ENCODE measurements around the gene SLC25A40.

SLC25A40 gene

DNA sequence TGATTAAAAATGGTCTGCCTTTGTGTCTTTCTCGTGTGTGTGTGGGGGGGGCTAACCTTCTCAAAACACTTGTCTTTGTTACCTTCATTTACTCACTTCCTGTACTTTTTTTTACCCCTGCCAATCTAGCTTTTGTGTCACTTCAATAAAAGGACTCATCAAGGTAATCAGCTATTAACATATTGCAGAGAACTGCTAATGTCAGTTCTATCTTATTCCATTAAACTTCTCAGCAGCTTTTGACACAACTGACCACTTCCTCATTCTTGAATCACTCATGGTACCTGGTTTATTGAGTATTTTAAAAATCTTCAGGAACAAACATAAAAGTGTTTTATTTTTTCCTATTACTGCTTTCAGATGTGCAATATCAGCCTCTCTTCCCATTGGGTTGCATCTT lies 59.8 kb downstream of the SLC25A40 start:
- Histone ChIP-seq H3K9ac (ENCODE audit: low read depth, low read length) (no peak overlapping the region), H3K4me3 (ENCODE audit: low read length) (no peak overlapping the region), H3K9me3 (ENCODE audit: insufficient read depth, low read depth, low read length) (no peaks in the 10 kb centered on the region)

DNA sequence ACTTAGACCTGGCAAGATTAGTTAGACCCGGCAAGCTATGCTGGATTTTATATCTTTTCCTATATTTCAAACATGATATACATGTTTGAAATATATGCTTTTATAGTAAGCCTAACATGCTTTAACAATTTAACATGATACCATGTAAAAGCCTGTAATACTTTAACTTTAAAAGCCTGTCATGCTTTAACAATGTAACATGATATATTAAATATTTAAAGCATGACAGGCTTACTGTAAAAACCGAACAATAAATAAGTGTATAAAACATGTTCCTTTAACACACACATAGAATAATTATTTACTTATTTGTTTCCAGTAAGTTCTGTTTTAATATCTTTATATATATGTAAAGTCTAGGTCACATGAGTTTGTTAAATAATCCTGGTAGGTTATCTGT lies 65.4 kb downstream of the SLC25A40 start:
- H3K9me3 ChIP-seq (ENCODE audit: insufficient read depth, low read depth, low read length): no peaks in the 10 kb centered on the region
- no peak overlapping the region for H3K27ac ChIP-seq (ENCODE audit: low read length)
- peaks cover 6% of the 10 kb centered on the region; the same call in 1 of the 2 replicates for H3K4me1 ChIP-seq (ENCODE audit: insufficient read depth, low read length)
- no peaks in the 10 kb centered on the region for H3K36me3 ChIP-seq (ENCODE audit: insufficient read depth, low read depth, low read length)
- H3K4me3 ChIP-seq (ENCODE audit: low read length): no peak overlapping the region
- no peaks in the 10 kb centered on the region for H3K27me3 ChIP-seq (ENCODE audit: insufficient read depth, low read length)
- peak overlapping the region; percentile 64; the same call in 1 of the 2 replicates for H3K9ac ChIP-seq (ENCODE audit: low read depth, low read length)

More for the DNA sequence above, 59.8 kb downstream of the SLC25A40 start:
- Histone ChIP-seq H3K36me3 (ENCODE audit: insufficient read depth, low read depth, low read length) (no peaks in the 10 kb centered on the region), H3K27me3 (ENCODE audit: insufficient read depth, low read length) (no peaks in the 10 kb centered on the region), H3K4me1 (ENCODE audit: insufficient read depth, low read length) (no peaks in the 10 kb centered on the region; the same call in 1 of the 2 replicates), H3K27ac (ENCODE audit: low read length) (no peak overlapping the region)

DNA sequence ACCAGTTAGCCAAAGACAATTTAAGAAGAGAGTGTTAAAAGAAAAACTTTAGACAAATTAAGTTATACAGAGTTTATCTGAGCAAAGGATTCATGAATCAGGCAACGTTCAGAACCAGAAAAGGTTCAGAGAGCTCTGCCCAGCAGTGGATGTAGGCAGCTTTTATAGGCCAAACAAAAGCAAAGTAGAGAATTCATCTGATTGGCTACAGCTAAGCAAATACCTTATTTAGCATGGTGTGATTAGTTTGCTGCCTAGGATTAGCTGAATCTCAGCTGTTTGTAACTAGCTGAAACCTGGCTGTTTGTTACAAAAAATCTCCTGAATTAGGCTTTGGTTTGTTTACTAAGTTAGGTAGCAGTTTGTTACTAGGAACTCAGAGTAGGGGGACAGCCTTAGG lies 66.0 kb downstream of the SLC25A40 start:
- Histone ChIP-seq H3K4me3 (ENCODE audit: low read length) (no peak overlapping the region), H3K9me3 (ENCODE audit: insufficient read depth, low read depth, low read length) (no peaks in the 10 kb centered on the region), H3K4me1 (ENCODE audit: insufficient read depth, low read length) (peaks cover 6% of the 10 kb centered on the region; the same call in 1 of the 2 replicates), H3K27me3 (ENCODE audit: insufficient read depth, low read length) (no peaks in the 10 kb centered on the region), H3K36me3 (ENCODE audit: insufficient read depth, low read depth, low read length) (no peaks in the 10 kb centered on the region), H3K9ac (ENCODE audit: low read depth, low read length) (peak overlapping the region; percentile 64; the same call in 1 of the 2 replicates), H3K27ac (ENCODE audit: low read length) (peak overlapping the region; percentile 11)

DNA sequence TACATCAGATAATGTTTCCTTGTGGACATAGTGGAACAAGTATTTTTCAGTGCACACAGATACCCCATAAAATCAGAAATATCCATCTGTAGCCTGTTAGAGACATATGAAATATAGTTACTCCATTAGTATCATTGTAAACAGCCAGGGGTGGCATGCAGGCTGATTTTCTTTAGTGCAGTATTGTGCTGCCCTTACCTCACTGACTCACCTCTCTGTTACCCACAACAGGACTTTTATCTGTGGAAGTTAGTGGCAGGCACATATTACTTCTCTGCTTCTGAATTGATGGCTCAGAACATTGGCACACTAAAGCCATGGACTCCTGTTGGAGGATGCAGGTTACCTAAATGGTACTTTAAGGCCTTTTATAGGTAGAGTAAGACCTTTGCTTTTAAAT lies 70.0 kb downstream of the SLC25A40 start:
- Histone ChIP-seq H3K27ac (ENCODE audit: low read length) (no peak overlapping the region), H3K36me3 (ENCODE audit: insufficient read depth, low read depth, low read length) (no peaks in the 10 kb centered on the region), H3K9ac (ENCODE audit: low read depth, low read length) (no peak overlapping the region), H3K4me3 (ENCODE audit: low read length) (no peak overlapping the region), H3K27me3 (ENCODE audit: insufficient read depth, low read length) (no peaks in the 10 kb centered on the region), H3K9me3 (ENCODE audit: insufficient read depth, low read depth, low read length) (no peaks in the 10 kb centered on the region), H3K4me1 (ENCODE audit: insufficient read depth, low read length) (peaks cover 6% of the 10 kb centered on the region; the same call in 1 of the 2 replicates)

DNA sequence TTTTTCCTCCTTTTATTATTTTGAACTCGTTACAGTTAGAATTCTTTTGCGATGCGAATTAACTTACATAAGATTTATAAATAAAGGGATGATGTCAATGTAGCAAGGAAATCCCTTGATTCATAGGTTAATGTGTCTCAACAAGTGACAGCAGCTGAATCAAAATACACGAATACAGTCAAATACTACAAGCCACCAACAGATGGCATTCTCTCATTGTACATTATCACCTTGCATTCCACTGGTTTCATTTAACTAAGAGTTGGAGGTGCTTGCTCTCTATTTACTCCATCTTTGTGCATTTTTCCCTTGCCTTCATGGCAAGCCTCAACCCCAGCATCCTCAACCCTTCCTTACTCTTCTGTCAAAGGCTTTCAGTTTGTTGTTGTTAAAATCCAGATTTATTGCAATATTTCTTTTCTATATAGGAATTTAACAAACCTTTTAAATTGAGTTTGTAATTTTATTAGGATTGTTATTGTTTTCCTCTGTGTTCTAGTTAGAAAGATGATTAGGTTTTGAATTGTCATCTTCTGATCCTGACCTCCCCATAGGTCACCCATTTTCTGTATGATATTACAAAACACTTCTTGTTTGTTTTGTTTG lies 78.3 kb downstream of the SLC25A40 start:
- Histone ChIP-seq H3K4me3 (ENCODE audit: low read length) (no peak overlapping the region), H3K27me3 (ENCODE audit: insufficient read depth, low read length) (no peaks in the 10 kb centered on the region), H3K9ac (ENCODE audit: low read depth, low read length) (no peak overlapping the region), H3K36me3 (ENCODE audit: insufficient read depth, low read depth, low read length) (no peaks in the 10 kb centered on the region), H3K4me1 (ENCODE audit: insufficient read depth, low read length) (no peaks in the 10 kb centered on the region), H3K9me3 (ENCODE audit: insufficient read depth, low read depth, low read length) (no peaks in the 10 kb centered on the region), H3K27ac (ENCODE audit: low read length) (no peak overlapping the region)

DNA sequence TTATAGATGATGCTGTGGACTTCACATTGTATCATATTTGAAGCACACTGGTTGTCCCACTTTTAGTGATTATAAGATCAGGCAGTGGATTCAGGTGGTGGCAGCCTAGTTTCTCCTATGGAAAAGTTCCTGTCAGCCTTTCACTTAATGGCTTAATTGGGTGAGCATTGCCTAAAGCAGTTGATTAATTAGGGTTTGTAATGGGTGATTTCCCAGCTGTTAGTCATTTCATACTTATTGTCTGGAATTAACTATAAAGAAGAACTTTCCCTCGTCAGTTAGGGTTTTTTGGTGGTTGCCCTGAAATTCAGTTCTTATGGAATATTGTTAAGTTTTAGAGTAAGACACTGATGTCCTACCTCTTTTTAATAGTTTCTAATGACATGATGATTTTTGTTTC lies 78.8 kb downstream of the SLC25A40 start:
- no peaks in the 10 kb centered on the region for H3K9me3 ChIP-seq (ENCODE audit: insufficient read depth, low read depth, low read length)
- H3K4me3 ChIP-seq (ENCODE audit: low read length): no peak overlapping the region
- no peaks in the 10 kb centered on the region for H3K27me3 ChIP-seq (ENCODE audit: insufficient read depth, low read length)
- no peaks in the 10 kb centered on the region for H3K4me1 ChIP-seq (ENCODE audit: insufficient read depth, low read length)
- no peaks in the 10 kb centered on the region for H3K36me3 ChIP-seq (ENCODE audit: insufficient read depth, low read depth, low read length)
- H3K9ac ChIP-seq (ENCODE audit: low read depth, low read length): no peak overlapping the region
- no peak overlapping the region for H3K27ac ChIP-seq (ENCODE audit: low read length)

DNA sequence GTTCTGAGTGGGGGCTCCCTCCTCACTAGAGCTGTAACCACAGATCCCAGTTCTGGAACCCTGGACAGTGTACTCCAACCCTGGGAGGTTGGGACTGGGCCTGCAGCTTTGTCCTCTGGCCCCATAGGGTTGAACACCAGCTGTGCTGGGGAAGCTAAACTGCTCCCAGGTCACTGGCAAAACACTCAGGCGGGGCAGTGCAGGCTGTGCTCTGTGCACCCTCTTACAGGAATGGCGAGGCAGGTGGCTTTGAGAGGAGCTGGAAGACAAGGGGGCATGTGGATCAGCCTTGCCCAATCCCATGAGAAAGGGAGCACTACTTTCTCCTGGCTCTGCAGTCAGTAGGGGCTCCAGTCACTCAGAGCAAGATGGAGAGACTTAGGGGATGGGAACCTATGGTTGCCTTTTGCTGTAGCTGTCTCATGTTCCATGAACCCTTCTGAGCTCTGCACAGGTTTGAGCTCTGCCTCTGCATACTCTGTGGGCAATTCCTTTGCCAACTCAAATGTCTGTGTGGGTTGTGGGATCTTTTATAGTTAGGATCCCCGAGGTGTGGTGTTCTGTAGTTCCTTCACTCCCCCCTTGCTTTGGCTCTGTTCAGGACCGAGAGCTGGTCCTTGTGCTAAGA lies 90.7 kb downstream of the SLC25A40 start:
- H3K9me3 ChIP-seq (ENCODE audit: insufficient read depth, low read depth, low read length): no peaks in the 10 kb centered on the region
- H3K4me1 ChIP-seq (ENCODE audit: insufficient read depth, low read length): no peaks in the 10 kb centered on the region
- H3K4me3 ChIP-seq (ENCODE audit: low read length): no peak overlapping the region
- no peaks in the 10 kb centered on the region for H3K27me3 ChIP-seq (ENCODE audit: insufficient read depth, low read length)
- no peaks in the 10 kb centered on the region for H3K36me3 ChIP-seq (ENCODE audit: insufficient read depth, low read depth, low read length)
- no peak overlapping the region for H3K27ac ChIP-seq (ENCODE audit: low read length)
- H3K9ac ChIP-seq (ENCODE audit: low read depth, low read length): no peak overlapping the region

DNA sequence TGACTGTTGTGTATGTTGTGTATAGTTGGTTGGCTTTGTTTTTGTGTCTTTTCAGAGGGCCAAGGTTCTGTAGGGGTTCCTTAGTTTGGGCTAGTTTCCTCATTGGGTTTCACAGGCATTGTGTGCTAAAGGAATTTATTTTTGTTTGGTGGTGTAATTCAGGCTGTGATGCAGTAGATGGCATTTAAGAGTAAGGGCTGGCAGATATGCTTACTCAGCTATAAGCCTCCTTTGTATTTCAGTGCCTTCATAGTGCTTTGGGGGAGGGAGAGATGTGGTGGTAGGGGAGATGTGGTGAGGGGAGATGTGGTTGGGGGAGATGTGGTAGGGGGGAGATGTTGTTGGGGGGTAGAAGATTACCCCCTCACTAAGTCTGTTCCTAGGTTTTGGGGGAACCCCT lies 91.7 kb downstream of the SLC25A40 start:
- H3K4me1 ChIP-seq (ENCODE audit: insufficient read depth, low read length): no peaks in the 10 kb centered on the region

More for the DNA sequence above, 91.7 kb downstream of the SLC25A40 start:
- Histone ChIP-seq H3K27me3 (ENCODE audit: insufficient read depth, low read length) (no peaks in the 10 kb centered on the region), H3K9ac (ENCODE audit: low read depth, low read length) (no peak overlapping the region), H3K4me3 (ENCODE audit: low read length) (no peak overlapping the region), H3K9me3 (ENCODE audit: insufficient read depth, low read depth, low read length) (no peaks in the 10 kb centered on the region), H3K27ac (ENCODE audit: low read length) (no peak overlapping the region), H3K36me3 (ENCODE audit: insufficient read depth, low read depth, low read length) (no peaks in the 10 kb centered on the region)

All from iPS-20b (cell line).